ENCODE data around the gene LARP4B. TPM values are rescaled to one million over a fixed set of nuclear protein-coding genes. Genes with fewer than 3 reads are reported as not detected.

LARP4B gene
- total RNA-seq, 3 donors from 2014 or later = 47.5 to 70.8 (median 68.5) TPM

DNA sequence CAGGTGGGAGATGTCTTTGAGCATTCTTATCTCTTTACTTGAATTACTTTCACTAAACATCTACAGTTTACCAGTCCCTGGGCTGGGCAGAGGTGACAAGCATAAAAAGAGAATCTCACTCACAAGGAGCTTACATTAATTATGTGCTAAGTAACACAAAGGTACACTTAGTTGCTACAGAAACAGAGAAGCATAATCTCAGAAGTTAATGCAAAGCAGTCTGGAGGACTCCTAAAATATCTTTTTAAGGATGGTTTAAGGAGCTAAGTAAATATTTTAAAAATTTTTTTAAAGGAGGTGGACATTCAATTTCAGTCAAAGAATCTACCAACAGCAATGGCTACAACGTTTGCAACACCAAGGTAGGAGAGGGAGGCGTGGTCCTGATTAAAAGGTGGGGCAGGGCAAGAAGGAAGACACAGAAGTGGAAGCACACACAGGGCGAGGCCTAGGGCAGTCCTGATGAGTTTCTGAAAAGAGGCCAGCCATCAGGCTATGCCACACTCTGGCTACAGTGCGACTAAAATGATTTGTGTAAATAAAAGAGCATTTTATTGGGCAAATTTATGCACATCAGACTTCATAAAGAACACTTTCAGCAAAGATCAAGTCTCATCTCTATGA, 5.3 kb downstream of the LARP4B start:
- intact Hi-C loops (cut with DNase I; ENCODE audit: low total_unique reads) = no loop called here
- Histone ChIP-seq H3K36me3 (no peaks in the 10 kb centered on the region), H3K27ac (no peak overlapping the region), H3K4me3 (no peak overlapping the region), H3K9me3 (no peaks in the 10 kb centered on the region), H3K27me3 (no peaks in the 10 kb centered on the region), H3K4me1 (peaks cover 0 to 11% of the 10 kb centered on the region in 2 donors)
- DNase-seq (ENCODE audit: low spot score in 2 of 2) = no peak
- no peak for TF ChIP-seq POLR2A (IDR thresholded peaks at IDR 0.05)
- TF ChIP-seq, protein P1, sequence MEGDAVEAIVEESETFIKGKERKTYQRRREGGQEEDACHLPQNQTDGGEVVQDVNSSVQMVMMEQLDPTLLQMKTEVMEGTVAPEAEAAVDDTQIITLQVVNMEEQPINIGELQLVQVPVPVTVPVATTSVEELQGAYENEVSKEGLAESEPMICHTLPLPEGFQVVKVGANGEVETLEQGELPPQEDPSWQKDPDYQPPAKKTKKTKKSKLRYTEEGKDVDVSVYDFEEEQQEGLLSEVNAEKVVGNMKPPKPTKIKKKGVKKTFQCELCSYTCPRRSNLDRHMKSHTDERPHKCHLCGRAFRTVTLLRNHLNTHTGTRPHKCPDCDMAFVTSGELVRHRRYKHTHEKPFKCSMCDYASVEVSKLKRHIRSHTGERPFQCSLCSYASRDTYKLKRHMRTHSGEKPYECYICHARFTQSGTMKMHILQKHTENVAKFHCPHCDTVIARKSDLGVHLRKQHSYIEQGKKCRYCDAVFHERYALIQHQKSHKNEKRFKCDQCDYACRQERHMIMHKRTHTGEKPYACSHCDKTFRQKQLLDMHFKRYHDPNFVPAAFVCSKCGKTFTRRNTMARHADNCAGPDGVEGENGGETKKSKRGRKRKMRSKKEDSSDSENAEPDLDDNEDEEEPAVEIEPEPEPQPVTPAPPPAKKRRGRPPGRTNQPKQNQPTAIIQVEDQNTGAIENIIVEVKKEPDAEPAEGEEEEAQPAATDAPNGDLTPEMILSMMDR (IDR thresholded peaks at IDR 0.05) = no peak
- TF ChIP-seq POLR2AphosphoS5 (IDR thresholded peaks at IDR 0.05) = no peak

DNA sequence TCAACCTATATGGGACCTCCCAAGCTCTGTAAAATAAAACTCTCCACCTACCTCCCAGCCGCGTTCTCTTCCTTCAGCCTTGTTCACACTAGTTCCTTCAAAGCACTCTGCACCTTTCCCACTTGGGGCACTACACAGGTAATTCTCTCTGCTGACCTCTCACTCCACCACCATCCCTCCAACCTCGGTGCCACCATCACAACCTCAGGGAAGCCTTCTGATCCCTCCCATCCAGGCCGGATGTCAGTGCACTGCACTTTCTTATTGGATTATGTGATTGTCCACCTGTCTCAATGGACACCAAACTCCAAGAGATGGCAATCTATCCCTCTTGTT, 7.0 kb downstream of the LARP4B start:
- TF ChIP-seq POLR2AphosphoS5 (IDR thresholded peaks at IDR 0.05) = no peak
- no peak for TF ChIP-seq POLR2A (IDR thresholded peaks at IDR 0.05)
- TF ChIP-seq, protein P1 (IDR thresholded peaks at IDR 0.05) = no peak
- DNase-seq (ENCODE audit: low spot score in 2 of 2) = no peak
- Histone ChIP-seq H3K27ac (no peak overlapping the region), H3K9me3 (no peaks in the 10 kb centered on the region), H3K36me3 (no peaks in the 10 kb centered on the region), H3K4me1 (peaks cover 0 to 4% of the 10 kb centered on the region in 2 donors), H3K4me3 (no peak overlapping the region), H3K27me3 (no peaks in the 10 kb centered on the region)
- intact Hi-C loops (cut with DNase I; ENCODE audit: low total_unique reads) = no loop called here

DNA sequence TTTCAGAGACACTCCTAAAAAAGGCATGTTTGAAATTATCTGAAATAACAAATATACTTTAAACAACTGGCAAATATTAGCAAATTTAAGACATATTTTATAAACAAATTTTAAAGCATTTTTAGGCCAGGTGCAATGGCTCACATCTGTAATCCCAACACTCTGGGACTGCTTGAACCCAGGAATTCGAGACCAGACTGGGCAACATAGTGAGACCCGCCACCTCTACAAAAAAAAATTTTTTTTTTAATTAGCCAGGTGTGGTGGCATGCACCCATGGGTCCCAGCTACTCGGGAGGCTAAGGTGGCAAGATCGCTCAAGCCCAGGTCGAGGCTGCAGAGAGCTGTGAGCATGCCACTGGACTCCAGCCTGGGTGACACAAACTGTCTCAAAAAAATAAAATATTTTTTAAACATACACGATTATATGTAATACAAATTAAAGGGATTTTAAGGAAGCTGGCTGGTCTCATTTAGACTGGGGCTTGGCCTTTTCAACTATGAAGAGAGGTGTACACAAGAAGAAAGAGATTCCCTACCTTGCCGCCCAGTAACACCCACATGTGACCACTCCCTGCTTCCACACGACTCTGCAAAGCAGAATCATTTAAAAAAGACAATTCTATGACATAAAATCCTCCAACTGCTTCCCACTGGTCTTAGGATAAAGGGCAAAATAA, 7.5 kb downstream of the LARP4B start:
- Histone ChIP-seq H3K9me3 (no peaks in the 10 kb centered on the region), H3K27ac (no peak overlapping the region), H3K4me3 (no peak overlapping the region), H3K36me3 (no peaks in the 10 kb centered on the region), H3K27me3 (no peaks in the 10 kb centered on the region), H3K4me1 (no peaks in the 10 kb centered on the region)
- TF ChIP-seq POLR2A (IDR thresholded peaks at IDR 0.05) = no peak
- intact Hi-C loops (cut with DNase I; ENCODE audit: low total_unique reads) = no loop called here
- DNase-seq (ENCODE audit: low spot score in 2 of 2) = no peak

DNA sequence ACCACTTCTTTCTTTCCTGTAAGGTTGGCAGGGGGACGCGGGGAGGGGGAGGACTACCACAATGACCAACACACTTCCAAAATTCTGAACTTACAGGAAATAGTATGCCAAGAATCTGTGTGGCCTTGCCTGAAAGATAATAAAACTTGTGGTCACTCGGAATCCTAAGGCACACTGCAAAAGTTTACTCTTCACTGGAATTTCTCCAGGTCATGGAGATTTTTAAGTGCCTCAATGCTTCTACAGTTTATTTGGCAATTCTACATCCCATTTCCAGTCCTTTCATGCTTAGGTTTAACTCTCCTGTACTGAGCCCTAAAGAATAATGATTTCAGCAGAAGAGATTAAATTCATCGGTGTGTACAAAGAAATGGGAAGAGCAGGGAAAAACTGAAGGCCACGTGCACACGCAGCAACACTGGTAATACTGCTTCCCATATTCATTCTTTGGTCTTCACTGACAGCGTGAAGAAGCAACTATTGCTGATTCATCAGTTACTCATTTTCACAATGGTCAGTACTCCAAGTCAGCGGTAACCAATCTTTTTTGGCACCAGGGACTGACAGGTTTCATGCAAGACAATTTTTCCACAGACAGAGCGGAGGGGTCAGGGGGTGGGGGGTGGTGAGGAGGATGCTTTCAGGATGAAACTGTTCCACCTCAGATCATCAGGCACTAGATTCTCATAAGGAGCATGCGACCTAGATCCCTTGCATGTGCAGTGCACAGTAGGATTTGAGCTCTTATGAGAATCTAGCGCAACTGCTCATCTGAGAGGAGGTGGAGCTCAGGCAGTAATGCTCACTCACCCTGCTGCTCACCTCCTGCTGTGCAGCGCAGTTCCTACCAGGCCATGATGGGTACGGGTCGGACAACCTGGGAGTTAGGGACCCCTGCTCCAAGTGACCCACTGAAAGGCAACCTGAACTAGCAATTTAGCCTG, 9.8 kb downstream of the LARP4B start:
- Histone ChIP-seq H3K27ac (no peak overlapping the region), H3K4me1 (no peaks in the 10 kb centered on the region)
- intact Hi-C loops (cut with DNase I; ENCODE audit: low total_unique reads) = no loop called here

DNA sequence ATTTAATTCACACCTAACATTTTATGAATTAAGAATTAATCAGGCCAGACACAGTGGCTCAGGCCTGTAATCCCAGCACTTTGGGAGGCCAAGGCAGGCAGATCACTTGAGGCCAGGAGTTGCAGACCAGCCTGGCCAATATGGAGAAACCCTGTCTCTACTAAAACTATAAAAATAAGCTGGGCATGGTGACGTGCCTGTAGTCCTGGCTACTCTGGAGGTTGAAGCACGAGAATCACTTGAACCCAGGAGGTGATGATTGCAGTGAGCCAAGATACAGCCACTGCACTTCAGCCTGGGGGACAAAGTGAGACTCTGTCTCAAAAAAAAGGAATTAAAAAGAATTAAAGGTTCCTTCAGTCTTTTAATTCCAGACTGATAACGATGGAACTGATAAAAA, 11.1 kb downstream of the LARP4B start:
- Histone ChIP-seq H3K4me1 (no peaks in the 10 kb centered on the region), H3K9me3 (no peaks in the 10 kb centered on the region), H3K27me3 (no peaks in the 10 kb centered on the region), H3K36me3 (no peaks in the 10 kb centered on the region), H3K4me3 (no peak overlapping the region), H3K27ac (no peak overlapping the region)
- no peak for DNase-seq (ENCODE audit: low spot score in 2 of 2)
- intact Hi-C loops (cut with DNase I; ENCODE audit: low total_unique reads) = no loop called here
- TF ChIP-seq POLR2AphosphoS5 (IDR thresholded peaks at IDR 0.05) (no peak), POLR2A (IDR thresholded peaks at IDR 0.05) (no peak)
- TF ChIP-seq, protein P1 (IDR thresholded peaks at IDR 0.05) = no peak

More for the DNA sequence above, 9.8 kb downstream of the LARP4B start:
- Histone ChIP-seq H3K36me3 (no peaks in the 10 kb centered on the region), H3K27me3 (no peaks in the 10 kb centered on the region), H3K4me3 (no peak overlapping the region), H3K9me3 (no peaks in the 10 kb centered on the region)
- TF ChIP-seq POLR2AphosphoS5 (IDR thresholded peaks at IDR 0.05) (no peak), POLR2A (IDR thresholded peaks at IDR 0.05) (no peak)
- TF ChIP-seq, protein P1 (IDR thresholded peaks at IDR 0.05) = no peak
- DNase-seq (ENCODE audit: low spot score in 2 of 2) = no peak

All from breast epithelium (tissue), 4 donors.